GM19193 (cell line): ENCODE measurements around the gene NAV2.

ENCODE experiments used
- POLR2A ChIP-seq: IDR thresholded peaks from 4 replicates; pipeline ENCODE4 v1.6.1; 2011; ENCODE audit not compliant: insufficient read depth, insufficient read length; ENCODE audit errors: extremely low read depth

NAV2 gene

GRCh38 chr11:19918302-19919049 is 205.8 kb downstream of the NAV2 start:
- no peak for TF ChIP-seq POLR2A

GRCh38 chr11:19919050-19919561 is 206.5 kb downstream of the NAV2 start:
- TF ChIP-seq POLR2A = no peak

- TF ChIP-seq POLR2A = no peak
These were observed 208.3 kb downstream of the NAV2 start for GRCh38 chr11:19920982-19921381.

GRCh38 chr11:19921976-19922688 is 209.5 kb downstream of the NAV2 start:
- TF ChIP-seq POLR2A = no peak

GRCh38 chr11:19922689-19923035 is 210.0 kb downstream of the NAV2 start:
- no peak for TF ChIP-seq POLR2A

GRCh38 chr11:19923626-19924025 is 211.0 kb downstream of the NAV2 start:
- TF ChIP-seq POLR2A = no peak

GRCh38 chr11:19924311-19924710 is 211.7 kb downstream of the NAV2 start:
- TF ChIP-seq POLR2A = no peak

GRCh38 chr11:19924716-19925115 is 212.1 kb downstream of the NAV2 start:
- no peak for TF ChIP-seq POLR2A

- TF ChIP-seq POLR2A = no peak
These were observed 216.5 kb downstream of the NAV2 start for GRCh38 chr11:19929147-19929546.

GRCh38 chr11:19929655-19930054 is 217.0 kb downstream of the NAV2 start:
- no peak for TF ChIP-seq POLR2A

- no peak for TF ChIP-seq POLR2A
These were observed 218.6 kb downstream of the NAV2 start for GRCh38 chr11:19931141-19931770.

- no peak for TF ChIP-seq POLR2A
These were observed 219.2 kb downstream of the NAV2 start for GRCh38 chr11:19931771-19932369.

- TF ChIP-seq POLR2A = no peak
These were observed 220.6 kb downstream of the NAV2 start for GRCh38 chr11:19933132-19933735.

- TF ChIP-seq POLR2A = no peak
These were observed 221.3 kb downstream of the NAV2 start for GRCh38 chr11:19933801-19934488.

- TF ChIP-seq POLR2A = no peak
These were observed 222.2 kb downstream of the NAV2 start for GRCh38 chr11:19934828-19935259.

GRCh38 chr11:19935507-19935906 is 222.9 kb downstream of the NAV2 start:
- TF ChIP-seq POLR2A = no peak
